H9 (cell line): ENCODE measurements around the gene TELO2. TPM values are rescaled to one million over a fixed set of nuclear protein-coding genes. Genes with fewer than 3 reads are reported as not detected.

Experiments used
- DNase-seq: peaks from one replicate; pipeline ENCODE4 v3.0.0-alpha.2; 2017
- H2AFZ ChIP-seq: one replicate; pipeline ENCODE4 v1.6.1; 2013; ENCODE audit warnings: mild to moderate bottlenecking, low read length, control low read depth, moderate library complexity
- H2AK5ac ChIP-seq: 2 replicates; pipeline ENCODE4 v1.6.1; 2013; ENCODE audit warnings: low read length, control low read depth, mixed read lengths; ENCODE audit not compliant: insufficient read length
- H2BK120ac ChIP-seq: one replicate; pipeline ENCODE4 v1.6.1; 2013; ENCODE audit warnings: low read depth, mild to moderate bottlenecking, low read length, control low read depth, inconsistent platforms; ENCODE audit not compliant: poor library complexity, severe bottlenecking
- H2BK12ac ChIP-seq: 2 replicates; pipeline ENCODE4 v1.6.1; 2013; ENCODE audit warnings: low read length, control low read depth, mixed read lengths, low read depth; ENCODE audit not compliant: insufficient read length
- H2BK15ac ChIP-seq: 2 replicates; pipeline ENCODE4 v1.6.1; 2013; ENCODE audit warnings: low read depth, low read length, control low read depth
- H2BK20ac ChIP-seq: one replicate; pipeline ENCODE4 v1.6.1; 2013; ENCODE audit warnings: low read depth, mild to moderate bottlenecking, low read length, control low read depth, inconsistent platforms; ENCODE audit not compliant: poor library complexity, severe bottlenecking
- H2BK5ac ChIP-seq: 2 replicates; pipeline ENCODE4 v1.6.1; 2013; ENCODE audit warnings: low read length, control low read depth, mixed read lengths; ENCODE audit not compliant: insufficient read length
- H3K14ac ChIP-seq: 2 replicates; pipeline ENCODE4 v1.6.1; 2013; ENCODE audit warnings: low read length, control low read depth; ENCODE audit not compliant: insufficient read depth
- H3K18ac ChIP-seq: 2 replicates; pipeline ENCODE4 v1.6.1; 2013; ENCODE audit warnings: low read depth, mild to moderate bottlenecking, mixed read lengths, low read length, control low read depth; ENCODE audit not compliant: insufficient read length
- H3K23ac ChIP-seq: 2 replicates; pipeline ENCODE4 v1.6.1; 2013; ENCODE audit warnings: low read length, control low read depth, mixed read lengths, low read depth; ENCODE audit not compliant: insufficient read length
- H3K23me2 ChIP-seq: 2 replicates; pipeline ENCODE4 v1.6.1; 2013; ENCODE audit warnings: low read depth, mild to moderate bottlenecking, mixed read lengths, low read length, control low read depth; ENCODE audit not compliant: insufficient read length, poor library complexity, severe bottlenecking
- H3K27ac ChIP-seq: 2 replicates; pipeline ENCODE4 v1.5.1; 2013; ENCODE audit warnings: low read length, control low read depth, mixed read lengths, low read depth; ENCODE audit not compliant: insufficient read length
- H3K27me3 ChIP-seq: 2 replicates; pipeline ENCODE4 v1.6.1; 2013; ENCODE audit warnings: low read length, control low read depth, inconsistent platforms; ENCODE audit not compliant: insufficient read depth
- H3K4ac ChIP-seq: 2 replicates; pipeline ENCODE4 v1.6.1; 2013; ENCODE audit warnings: low read depth, mild to moderate bottlenecking, control low read depth, inconsistent platforms, low read length, moderate library complexity
- H3K4me1 ChIP-seq: 2 replicates; pipeline ENCODE4 v1.6.1; 2013; ENCODE audit warnings: low read length, control low read depth, inconsistent platforms; ENCODE audit not compliant: insufficient read depth
- H3K4me2 ChIP-seq: 2 replicates; pipeline ENCODE4 v1.6.1; 2013; ENCODE audit warnings: low read length, control low read depth, mixed read lengths; ENCODE audit not compliant: insufficient read length, insufficient read depth
- H3K56ac ChIP-seq: 2 replicates; pipeline ENCODE4 v1.6.1; 2013; ENCODE audit warnings: low read depth, mild to moderate bottlenecking, mixed read lengths, low read length, control low read depth; ENCODE audit not compliant: insufficient read length
- H3K79me1 ChIP-seq: 2 replicates; pipeline ENCODE4 v1.6.1; 2013; ENCODE audit warnings: low read depth, mild to moderate bottlenecking, moderate library complexity, low read length, control low read depth, inconsistent platforms; ENCODE audit not compliant: insufficient read depth, poor library complexity, severe bottlenecking
- H3K79me2 ChIP-seq: 2 replicates; pipeline ENCODE4 v1.6.1; 2013; ENCODE audit warnings: low read length, control low read depth, inconsistent platforms; ENCODE audit not compliant: insufficient read depth
- H3K9ac ChIP-seq: 2 replicates; pipeline ENCODE4 v1.6.1; 2013; ENCODE audit warnings: low read length, control low read depth, mixed read lengths; ENCODE audit not compliant: insufficient read length; ENCODE audit errors: extremely low read depth
- H3K9me3 ChIP-seq: one replicate; pipeline ENCODE4 v1.6.1; 2013; ENCODE audit warnings: low read depth, low read length, inconsistent platforms; ENCODE audit not compliant: control insufficient read depth
- H3T11ph ChIP-seq: one replicate; pipeline ENCODE4 v1.6.1; 2013; ENCODE audit warnings: mild to moderate bottlenecking, low read length, control low read depth, inconsistent platforms
- H4K20me1 ChIP-seq: one replicate; pipeline ENCODE4 v1.6.1; 2013; ENCODE audit not compliant: control insufficient read depth, insufficient read length, insufficient read depth
- H4K5ac ChIP-seq: 2 replicates; pipeline ENCODE4 v1.6.1; 2013; ENCODE audit warnings: low read depth, mild to moderate bottlenecking, mixed read lengths, low read length, control low read depth; ENCODE audit not compliant: insufficient read length
- H4K8ac ChIP-seq: replicated peaks from 2 replicates; pipeline ENCODE4 v1.6.1; 2013; ENCODE audit warnings: low read length, control low read depth, mixed read lengths, low read depth; ENCODE audit not compliant: insufficient read length
- H4K91ac ChIP-seq: 2 replicates; pipeline ENCODE4 v1.6.1; 2013; ENCODE audit warnings: low read depth, mild to moderate bottlenecking, moderate library complexity, mixed read lengths, low read length, control low read depth; ENCODE audit not compliant: insufficient read length
- H3K27ac Mint-ChIP-seq, 3 experiments: 2 replicates in 2 of 3; 3 replicates in 1 of 3; pipeline ENCODE4 v1.8.0; 2020 to 2021; ENCODE audit warnings: mixed read lengths in 3 of 3, mild to moderate bottlenecking in 1 of 3, moderate library complexity in 1 of 3
- H3K27me3 Mint-ChIP-seq: 2 replicates; pipeline ENCODE4 v1.8.0; 2021; ENCODE audit warnings: low read depth, mild to moderate bottlenecking, moderate library complexity, mixed read lengths
- H3K36me3 Mint-ChIP-seq, 3 experiments: 2 replicates in 2 of 3; 3 replicates in 1 of 3; pipeline ENCODE4 v1.8.0; 2020 to 2021; ENCODE audit warnings: low read depth in 3 of 3, mixed read lengths in 3 of 3; ENCODE audit not compliant: insufficient read depth in 1 of 3
- H3K4me1 Mint-ChIP-seq, 2 experiments: 2 replicates each; pipeline ENCODE4 v1.8.0; 2020; ENCODE audit warnings: mixed read lengths in 2 of 2
- H3K4me3 Mint-ChIP-seq, 2 experiments: 2 replicates in 1 of 2; 3 replicates in 1 of 2; pipeline ENCODE4 v1.8.0; 2020 to 2021; ENCODE audit warnings: mild to moderate bottlenecking in 2 of 2, mixed read lengths in 2 of 2, moderate library complexity in 1 of 2
- H3K9me3 Mint-ChIP-seq, 2 experiments: 2 replicates in 1 of 2; 3 replicates in 1 of 2; pipeline ENCODE4 v1.8.0; 2020; ENCODE audit warnings: mild to moderate bottlenecking in 2 of 2, mixed read lengths in 2 of 2, moderate library complexity in 1 of 2
- WGBS: extraction: QIAGEN DNeasy Blood & Tissue Kit; methylation state at CpG from one replicate; pipeline ENCODE4 v1.1.7; 2013; ENCODE audit warnings: missing lambda C conversion rate, low lambda C conversion rate, mixed read lengths; ENCODE audit not compliant: insufficient read length; ENCODE audit errors: extremely low coverage; 5-methylcytosine and 5-hydroxymethylcytosine counted together
- total RNA-seq: library from RNA; stranded (reverse); gene quantifications from 2 replicates; pipeline ENCODE4 v1.2.1, GENCODE V29; 2021
- TF ChIP-seq, protein P1 (sequence below): fragments of 200-600 bp; sonication (generic); conservative IDR thresholded peaks from 3 replicates; pipeline ENCODE4 v1.8.0; 2021; ENCODE audit warnings: antibody characterized with exemption, mild to moderate bottlenecking

TELO2 gene
- total RNA-seq, 1 experiment from 2014 or later: 98.9 TPM

DNA sequence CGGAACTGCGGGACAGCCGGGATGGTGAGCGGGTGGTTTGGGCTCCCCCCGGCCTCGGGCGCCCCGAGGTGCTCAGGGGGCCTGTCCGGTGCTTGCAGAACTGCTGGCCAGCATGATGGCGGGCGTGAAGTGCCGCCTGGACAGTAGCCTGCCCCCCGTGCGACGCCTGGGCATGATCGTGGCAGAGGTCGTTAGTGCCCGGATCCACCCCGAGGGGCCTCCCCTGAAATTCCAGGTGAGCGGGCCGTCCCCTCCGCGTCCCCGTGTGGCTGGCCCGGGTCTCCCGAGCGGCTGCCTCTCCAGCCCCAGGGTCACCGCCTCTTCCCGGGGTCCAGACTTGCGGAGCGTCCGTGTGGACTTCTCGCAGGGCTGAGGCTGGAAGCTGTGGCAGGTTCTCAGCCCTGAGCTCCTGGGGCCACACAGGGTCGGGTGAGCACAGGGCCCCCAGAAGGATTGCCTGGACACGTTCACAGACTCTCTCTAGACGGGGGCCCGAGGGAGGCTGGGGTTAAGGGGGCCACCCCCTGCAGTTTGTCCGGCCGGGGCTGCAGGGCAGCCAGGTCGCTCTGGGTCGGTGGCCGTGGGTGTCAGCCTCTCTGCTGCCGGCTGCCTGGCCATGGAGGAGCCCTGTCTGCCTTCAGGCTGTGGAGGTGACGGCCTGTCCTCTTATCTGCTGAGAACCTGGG lies 7.4 kb downstream of the TELO2 start:
- H3K56ac ChIP-seq: no peak overlapping the region
- H4K8ac ChIP-seq: no peak overlapping the region
- H3K27ac ChIP-seq: no peak overlapping the region
- no peaks in the 10 kb centered on the region for H3K27me3 ChIP-seq
- H3K27me3 Mint-ChIP-seq: no peaks in the 10 kb centered on the region
- no peaks in the 10 kb centered on the region for H3K4me1 Mint-ChIP-seq
- no peak overlapping the region for H2BK5ac ChIP-seq
- no peak overlapping the region for H3K4me2 ChIP-seq
- H3K9me3 ChIP-seq: no peaks in the 10 kb centered on the region
- H4K91ac ChIP-seq: no peak overlapping the region
- DNase-seq: no peak
- no peak overlapping the region for H2BK120ac ChIP-seq
- H3K23me2 ChIP-seq: no peaks in the 10 kb centered on the region
- no peak overlapping the region for H2AFZ ChIP-seq
- H3T11ph ChIP-seq: no peak overlapping the region
- TF ChIP-seq, protein P1, sequence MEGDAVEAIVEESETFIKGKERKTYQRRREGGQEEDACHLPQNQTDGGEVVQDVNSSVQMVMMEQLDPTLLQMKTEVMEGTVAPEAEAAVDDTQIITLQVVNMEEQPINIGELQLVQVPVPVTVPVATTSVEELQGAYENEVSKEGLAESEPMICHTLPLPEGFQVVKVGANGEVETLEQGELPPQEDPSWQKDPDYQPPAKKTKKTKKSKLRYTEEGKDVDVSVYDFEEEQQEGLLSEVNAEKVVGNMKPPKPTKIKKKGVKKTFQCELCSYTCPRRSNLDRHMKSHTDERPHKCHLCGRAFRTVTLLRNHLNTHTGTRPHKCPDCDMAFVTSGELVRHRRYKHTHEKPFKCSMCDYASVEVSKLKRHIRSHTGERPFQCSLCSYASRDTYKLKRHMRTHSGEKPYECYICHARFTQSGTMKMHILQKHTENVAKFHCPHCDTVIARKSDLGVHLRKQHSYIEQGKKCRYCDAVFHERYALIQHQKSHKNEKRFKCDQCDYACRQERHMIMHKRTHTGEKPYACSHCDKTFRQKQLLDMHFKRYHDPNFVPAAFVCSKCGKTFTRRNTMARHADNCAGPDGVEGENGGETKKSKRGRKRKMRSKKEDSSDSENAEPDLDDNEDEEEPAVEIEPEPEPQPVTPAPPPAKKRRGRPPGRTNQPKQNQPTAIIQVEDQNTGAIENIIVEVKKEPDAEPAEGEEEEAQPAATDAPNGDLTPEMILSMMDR: no peak
- no peaks in the 10 kb centered on the region for H3K9me3 Mint-ChIP-seq
- no peak overlapping the region for H2BK20ac ChIP-seq
- no peaks in the 10 kb centered on the region for H3K79me1 ChIP-seq
- no peak overlapping the region for H4K5ac ChIP-seq
- no peak overlapping the region for H2BK15ac ChIP-seq
- no peak overlapping the region for H3K9ac ChIP-seq
- H3K18ac ChIP-seq: no peak overlapping the region
- H3K14ac ChIP-seq: no peak overlapping the region
- no peak overlapping the region for H3K27ac Mint-ChIP-seq
- H3K4me3 Mint-ChIP-seq: no peak overlapping the region
- H3K79me2 ChIP-seq: no peaks in the 10 kb centered on the region
- no peak overlapping the region for H2AK5ac ChIP-seq
- no peaks in the 10 kb centered on the region for H3K4me1 ChIP-seq
- H3K4ac ChIP-seq: no peak overlapping the region
- no peaks in the 10 kb centered on the region for H4K20me1 ChIP-seq
- peaks cover 17 to 47% (median 46%) of the 10 kb centered on the region in 3 experiments; a peak in 6 of 7 replicates for H3K36me3 Mint-ChIP-seq
- H2BK12ac ChIP-seq: no peak overlapping the region
- H3K23ac ChIP-seq: no peak overlapping the region
- WGBS: no CpG with 5 or more reads among the region's 44 CpGs
